Cardiac muscle cell (in vitro differentiated cells and primary cell): ENCODE results near the gene AUTS2. TPM values are rescaled to one million over a fixed set of nuclear protein-coding genes. Genes with fewer than 3 reads are reported as not detected.

ENCODE experiments used
- DNase-seq, 2 donors: peaks; one replicate each; pipeline versions ENCODE4 v3.0.0 to v3.0.0-alpha.2; 2010 to 2017; ENCODE audit warnings: low read depth in 1 of 2, low spot score in 1 of 2
- H3K27ac ChIP-seq: fragments of 200-600 bp; sonication (generic); 2 replicates; pipeline ENCODE4 v1.5.1; 2016
- H3K27me3 ChIP-seq: fragments of 200-600 bp; sonication (generic); 2 replicates; pipeline ENCODE4 v1.6.0; 2016; ENCODE audit warnings: control low read depth
- H3K36me3 ChIP-seq: fragments of 200-600 bp; sonication (generic); 2 replicates; pipeline ENCODE4 v1.5.1; 2016; ENCODE audit warnings: control low read depth
- H3K4me1 ChIP-seq: fragments of 200-600 bp; sonication (generic); 2 replicates; pipeline ENCODE4 v1.8.1; 2017; ENCODE audit warnings: low read depth, mild to moderate bottlenecking, mixed run types
- H3K4me3 ChIP-seq: fragments of 200-600 bp; sonication (generic); 2 replicates; pipeline ENCODE4 v1.5.1; 2016; ENCODE audit warnings: mild to moderate bottlenecking
- H3K9me3 ChIP-seq: fragments of 200-600 bp; sonication (generic); 2 replicates; pipeline ENCODE4 v1.5.1; 2017; ENCODE audit warnings: low read depth, mild to moderate bottlenecking, control low read depth
- CTCF ChIP-seq: IDR thresholded peaks from 2 replicates; pipeline ENCODE4 v1.5.1; 2012; ENCODE audit warnings: low read depth, mild to moderate bottlenecking, low read length
- polyA plus RNA-seq: library from polyadenylated mRNA; unstranded; fragments of >200 nt; fragmentation: Nextera tagmentation; extraction: Ambion mirVana; gene quantifications from 2 replicates; pipeline ENCODE4 v1.2.1, GENCODE V29; 2016
- total RNA-seq: library from RNA; depleted of rRNA; stranded (reverse); fragments of >200 nt; gene quantifications from 2 replicates; pipeline ENCODE4 v1.2.3, GENCODE V29; 2016

The AUTS2 gene
- total and polyA plus RNA-seq, 2 experiments from 2014 or later = 41.0 to 45.5 TPM

GRCh38 chr7:70505468-70505867 is 907.2 kb downstream of the AUTS2 start:
- TF ChIP-seq CTCF = no peak
- H3K27me3 ChIP-seq = no peaks in the 10 kb centered on the region
- DNase-seq = no peak
- no peaks in the 10 kb centered on the region for H3K36me3 ChIP-seq
- H3K4me1 ChIP-seq = peaks cover 24% of the 10 kb centered on the region
- no peak overlapping the region for H3K27ac ChIP-seq
- H3K9me3 ChIP-seq = no peaks in the 10 kb centered on the region
- H3K4me3 ChIP-seq = no peak overlapping the region

- H3K4me1 ChIP-seq = peaks cover 24% of the 10 kb centered on the region
- TF ChIP-seq CTCF = no peak
Observed at GRCh38 chr7:70505886-70506285, 907.6 kb downstream of the AUTS2 start.

GRCh38 chr7:70506434-70506833 is 908.2 kb downstream of the AUTS2 start:
- peak; percentile 7 to 63 for DNase-seq
- H3K9me3 ChIP-seq = no peaks in the 10 kb centered on the region

More at GRCh38 chr7:70505886-70506285, 907.6 kb downstream of the AUTS2 start:
- H3K27me3 ChIP-seq = no peaks in the 10 kb centered on the region
- no peak for DNase-seq
- no peaks in the 10 kb centered on the region for H3K9me3 ChIP-seq
- no peak overlapping the region for H3K4me3 ChIP-seq
- H3K36me3 ChIP-seq = no peaks in the 10 kb centered on the region
- no peak overlapping the region for H3K27ac ChIP-seq

GRCh38 chr7:70512144-70512543 is 913.9 kb downstream of the AUTS2 start:
- no peaks in the 10 kb centered on the region for H3K27me3 ChIP-seq
- no peak overlapping the region for H3K4me3 ChIP-seq
- DNase-seq = peak in 1 of 2 donors; percentile 67
- TF ChIP-seq CTCF = no peak
- H3K9me3 ChIP-seq = no peaks in the 10 kb centered on the region
- peaks cover 14% of the 10 kb centered on the region for H3K4me1 ChIP-seq
- no peak overlapping the region for H3K27ac ChIP-seq
- no peaks in the 10 kb centered on the region for H3K36me3 ChIP-seq

More at GRCh38 chr7:70506434-70506833, 908.2 kb downstream of the AUTS2 start:
- TF ChIP-seq CTCF = no peak
- no peaks in the 10 kb centered on the region for H3K27me3 ChIP-seq
- H3K4me1 ChIP-seq = peaks cover 24% of the 10 kb centered on the region
- H3K4me3 ChIP-seq = no peak overlapping the region
- no peak overlapping the region for H3K27ac ChIP-seq
- no peaks in the 10 kb centered on the region for H3K36me3 ChIP-seq

GRCh38 chr7:70512761-70513160 is 914.5 kb downstream of the AUTS2 start:
- peaks cover 14% of the 10 kb centered on the region for H3K4me1 ChIP-seq
- no peaks in the 10 kb centered on the region for H3K9me3 ChIP-seq
- peak in 1 of 2 donors; percentile 43 for DNase-seq
- no peak for TF ChIP-seq CTCF
- no peaks in the 10 kb centered on the region for H3K36me3 ChIP-seq
- no peak overlapping the region for H3K4me3 ChIP-seq
- H3K27ac ChIP-seq = no peak overlapping the region
- H3K27me3 ChIP-seq = no peaks in the 10 kb centered on the region

- no peaks in the 10 kb centered on the region for H3K36me3 ChIP-seq
Observed at GRCh38 chr7:70520611-70521010, 922.3 kb downstream of the AUTS2 start.

More at GRCh38 chr7:70520611-70521010, 922.3 kb downstream of the AUTS2 start:
- Histone ChIP-seq H3K27me3 (no peaks in the 10 kb centered on the region), H3K4me3 (no peak overlapping the region), H3K27ac (no peak overlapping the region), H3K4me1 (no peaks in the 10 kb centered on the region), H3K9me3 (no peaks in the 10 kb centered on the region)
- no peak for TF ChIP-seq CTCF
- DNase-seq = no peak
